HG02938 (cell line): ENCODE data around the gene ZIC4.

Experiments used
- ATAC-seq: cut with Tn5 transposase; IDR thresholded peaks from one replicate; pipeline ENCODE4 v1.9.1; 2021; ENCODE audit warnings: mild to moderate bottlenecking, moderate library complexity; ENCODE audit not compliant: unreplicated experiment

ZIC4 gene

GRCh38 chr3:147418371-147418781 lies 12.0 kb upstream of the ZIC4 start:
- no peak for ATAC-seq

GRCh38 chr3:147417551-147418295 lies 11.4 kb upstream of the ZIC4 start:
- no peak for ATAC-seq

- ATAC-seq, result no peak
Observed at GRCh38 chr3:147416931-147417330, 10.6 kb upstream of the ZIC4 start.

GRCh38 chr3:147415874-147416273 lies 9.5 kb upstream of the ZIC4 start:
- ATAC-seq, result no peak

- ATAC-seq, result no peak
Observed at GRCh38 chr3:147415286-147415685, 8.9 kb upstream of the ZIC4 start.

GRCh38 chr3:147414390-147415138 lies 8.2 kb upstream of the ZIC4 start:
- no peak for ATAC-seq

GRCh38 chr3:147413686-147414389 lies 7.5 kb upstream of the ZIC4 start:
- no peak for ATAC-seq

- ATAC-seq, result no peak
Observed at GRCh38 chr3:147412917-147413685, 6.8 kb upstream of the ZIC4 start.

- ATAC-seq, result no peak
Observed at GRCh38 chr3:147412261-147412916, 6.0 kb upstream of the ZIC4 start.

- no peak for ATAC-seq
Observed at GRCh38 chr3:147411815-147412241, 5.5 kb upstream of the ZIC4 start.

- ATAC-seq, result no peak
Observed at GRCh38 chr3:147411238-147411814, 5.0 kb upstream of the ZIC4 start.

- ATAC-seq, result no peak
Observed at GRCh38 chr3:147410526-147411237, 4.3 kb upstream of the ZIC4 start.

GRCh38 chr3:147410116-147410525 lies 3.8 kb upstream of the ZIC4 start:
- ATAC-seq, result no peak

- ATAC-seq, result no peak
Observed at GRCh38 chr3:147409143-147410115, 3.1 kb upstream of the ZIC4 start, which contains the start of gene ZIC1. Gene ZIC1, plus strand, starts transcription at chr3:147409365. Its CDS starts 748 bp downstream, at chr3:147410113.

- ATAC-seq, result no peak
Observed at GRCh38 chr3:147408188-147409100, 2.1 kb upstream of the ZIC4 start.

GRCh38 chr3:147407498-147408187 lies 1.3 kb upstream of the ZIC4 start:
- no peak for ATAC-seq

GRCh38 chr3:147407114-147407497 lies 763 bp upstream of the ZIC4 start:
- ATAC-seq, result no peak
